Activated CD8-positive, alpha-beta memory T cell treated with anti-CD3 and anti-CD28 coated beads for 48 hours (primary cell): Measurements from ENCODE around the gene BTBD16.

Experiments used
- DNase-seq, 3 experiments: peaks; one replicate each; pipeline ENCODE4 v3.0.0-alpha.2; 2020; ENCODE audit warnings: low read depth in 2 of 3, low spot score in 2 of 3

The BTBD16 gene

GRCh38 chr10:122363311-122363710, 92.2 kb downstream of the BTBD16 start:
- no peak for DNase-seq

- no peak for DNase-seq
Observed at GRCh38 chr10:122363722-122364463, 92.8 kb downstream of the BTBD16 start.

GRCh38 chr10:122368502-122369254, 97.6 kb downstream of the BTBD16 start:
- no peak for DNase-seq

GRCh38 chr10:122373108-122373507, 102.0 kb downstream of the BTBD16 start:
- DNase-seq = no peak

GRCh38 chr10:122373721-122374120, 102.6 kb downstream of the BTBD16 start:
- DNase-seq = no peak

GRCh38 chr10:122374237-122374858, 103.3 kb downstream of the BTBD16 start, which contains the start of gene PLEKHA1:
TSS of gene PLEKHA1 (plus strand) at chr10:122374708. CDS start at chr10:122393201, 18,493 bp downstream.
- DNase-seq = peak; percentile 82 to 89 (median 85)

DNA sequence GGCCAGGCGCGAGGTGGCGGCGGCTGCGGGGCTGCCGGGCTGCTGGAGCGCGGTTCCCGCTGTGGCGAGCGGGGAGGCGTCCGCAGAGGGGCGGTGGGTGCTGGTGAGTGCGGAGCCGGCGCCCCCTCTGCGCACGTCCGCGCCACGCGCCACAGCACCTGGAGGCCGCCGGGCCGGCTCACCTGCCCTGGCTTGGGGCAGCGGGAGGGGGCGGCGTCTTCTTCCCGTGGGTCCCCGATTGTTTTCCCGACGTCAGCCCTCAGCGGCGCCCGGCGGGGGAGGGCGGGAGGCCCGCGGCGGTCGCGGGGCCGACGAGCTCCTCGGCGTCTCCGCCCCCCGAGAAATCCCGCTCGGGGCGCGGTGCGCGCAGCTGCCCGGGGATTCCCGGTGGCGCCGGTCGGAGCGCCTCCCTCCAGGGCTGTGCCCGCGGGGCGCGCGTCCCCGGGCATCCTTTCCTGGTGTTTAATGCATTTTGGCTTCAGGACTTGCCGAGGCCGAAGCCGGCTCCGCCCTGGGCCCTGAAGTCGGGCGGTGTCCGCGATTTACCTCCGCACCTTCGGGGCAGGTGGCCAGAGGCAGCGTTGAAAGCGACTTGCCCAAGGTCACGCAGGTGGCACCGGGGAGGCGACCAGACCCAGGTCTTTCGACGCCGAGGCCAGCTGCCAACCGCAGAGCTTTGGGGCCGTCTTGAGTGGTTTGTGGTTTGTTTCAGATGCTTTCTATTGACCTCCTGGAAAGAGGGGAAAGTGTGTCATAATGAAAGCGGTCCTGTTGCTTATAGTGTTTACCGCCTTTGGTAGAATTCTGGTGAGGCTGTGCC, 104.0 kb downstream of the BTBD16 start:
- DNase-seq = peak; percentile 48 to 75 (median 69)

DNA sequence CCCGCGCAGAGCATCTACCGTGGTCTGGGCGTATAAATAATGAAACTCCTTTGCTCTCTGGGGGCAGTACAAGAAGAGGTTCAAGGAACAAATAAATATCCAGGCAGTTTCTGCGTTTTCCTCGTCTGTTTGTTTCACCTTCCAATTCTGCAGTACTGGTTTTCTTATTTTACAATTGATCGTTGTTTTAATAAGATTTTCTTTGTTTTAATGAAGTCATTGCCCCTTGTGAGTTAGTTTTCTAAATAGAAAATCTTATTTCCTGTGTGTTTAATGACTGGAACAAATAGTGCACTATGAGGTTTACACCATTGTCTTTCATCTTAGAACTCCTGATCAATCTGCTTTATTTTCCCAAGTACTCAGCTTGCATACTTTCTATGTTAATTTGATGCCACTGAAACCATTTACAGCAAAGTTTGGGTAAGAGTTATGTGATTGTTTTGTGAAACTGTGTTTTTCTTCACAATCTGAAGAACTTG, 104.6 kb downstream of the BTBD16 start:
- no peak for DNase-seq

DNA sequence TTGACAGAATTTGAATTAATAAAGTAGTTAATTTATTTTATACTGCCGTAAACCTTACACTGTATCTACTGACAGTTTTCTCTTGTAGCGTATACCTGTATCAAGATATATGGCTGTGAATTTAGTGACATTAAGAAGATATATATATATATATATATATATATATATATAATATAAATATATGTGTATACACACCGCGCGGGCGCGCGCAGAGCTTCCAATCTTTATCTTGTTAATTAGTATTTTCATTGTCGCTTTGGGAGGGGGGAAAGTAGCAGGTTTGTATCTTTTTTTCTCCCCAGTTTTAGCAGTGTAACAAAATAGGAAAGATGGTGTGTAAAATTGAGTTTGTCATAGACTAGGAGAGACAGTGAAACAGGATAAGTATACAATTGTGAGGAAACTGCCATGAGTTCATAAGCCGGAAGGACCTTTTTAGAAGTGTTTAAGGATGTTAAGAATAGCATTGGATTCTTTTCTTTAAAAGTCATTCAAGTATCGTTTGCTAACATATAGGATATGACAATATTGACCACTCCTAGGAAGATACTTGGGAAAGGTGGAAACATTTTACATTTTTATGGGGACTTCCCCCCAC, 105.4 kb downstream of the BTBD16 start:
- DNase-seq = no peak

DNA sequence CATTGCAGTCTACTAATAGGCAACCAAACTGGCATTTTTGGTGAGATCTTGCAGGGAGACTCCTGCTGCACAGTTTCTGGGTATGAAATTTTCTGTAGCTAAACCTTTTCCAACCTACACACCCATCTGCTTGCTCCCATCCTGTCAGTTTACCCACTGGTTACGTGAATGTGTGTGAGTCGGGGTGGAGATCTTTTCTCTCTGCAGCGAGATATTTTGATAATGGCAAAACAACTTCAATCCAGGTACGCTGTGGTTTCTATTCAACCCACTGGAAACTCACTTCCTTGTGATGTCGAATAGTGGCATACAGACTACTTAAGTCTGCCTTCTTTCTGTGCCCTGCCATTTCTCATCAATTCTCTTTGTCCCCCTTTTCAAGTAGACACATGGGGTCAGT, 107.9 kb downstream of the BTBD16 start:
- DNase-seq = no peak

DNA sequence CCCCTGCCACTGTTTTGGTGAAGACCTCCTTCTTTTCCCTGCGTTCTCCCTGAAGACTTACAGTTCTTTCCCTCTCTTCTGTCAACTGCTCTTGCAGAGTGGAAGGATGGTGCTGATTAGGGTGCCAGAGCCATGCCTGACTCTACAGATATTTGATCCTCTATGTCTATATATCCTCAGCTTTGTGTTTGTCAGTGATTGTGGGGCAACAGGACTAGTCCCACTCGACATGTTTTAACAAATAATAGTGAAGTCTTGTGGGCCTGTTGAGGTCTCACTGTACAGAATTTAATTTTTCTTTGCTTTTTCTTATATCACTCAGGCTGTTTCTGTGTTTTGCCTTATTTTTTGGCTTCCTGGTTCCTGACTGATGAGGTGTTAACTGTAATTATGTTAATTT, 108.4 kb downstream of the BTBD16 start:
- DNase-seq = no peak

DNA sequence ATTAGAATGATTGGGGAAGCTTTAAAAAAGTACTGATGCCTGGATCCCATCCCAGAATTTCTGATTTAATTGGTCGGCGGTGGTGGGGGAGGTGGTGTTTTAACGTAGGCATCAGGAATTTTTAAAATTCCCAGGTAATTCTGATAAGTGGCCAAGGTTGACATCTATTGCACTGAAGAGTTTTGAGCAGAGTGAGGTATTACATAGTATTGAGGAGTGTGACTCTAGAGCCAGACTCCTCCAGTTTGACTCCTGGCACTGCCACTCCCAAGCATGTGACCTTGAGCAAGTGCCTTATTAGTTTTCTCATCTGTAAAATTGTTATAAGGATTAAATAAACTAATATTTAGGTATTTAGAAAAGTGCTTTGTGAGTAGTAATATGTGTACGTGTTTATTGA, 109.6 kb downstream of the BTBD16 start:
- DNase-seq = no peak

GRCh38 chr10:122381680-122382079, 110.6 kb downstream of the BTBD16 start:
- DNase-seq = no peak

DNA sequence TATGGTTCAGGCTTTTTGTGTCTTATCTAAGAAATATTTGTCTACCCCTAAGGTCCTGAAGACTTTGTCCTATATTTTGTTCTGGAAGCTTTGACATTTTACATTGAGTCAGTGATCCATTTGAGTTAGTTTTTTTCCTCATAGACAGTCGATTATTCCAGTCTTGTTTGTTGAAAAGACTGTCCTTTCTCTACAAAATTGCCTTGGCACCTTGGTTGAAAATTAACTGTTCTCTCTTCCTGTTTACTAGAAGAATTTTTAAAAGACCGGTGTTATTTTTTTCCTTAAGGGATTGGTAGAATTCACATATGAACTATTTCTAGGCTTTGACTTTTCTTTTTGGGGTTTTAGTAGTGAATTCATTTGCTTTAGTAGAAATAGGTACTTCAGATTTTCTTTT, 115.4 kb downstream of the BTBD16 start:
- DNase-seq = no peak

DNA sequence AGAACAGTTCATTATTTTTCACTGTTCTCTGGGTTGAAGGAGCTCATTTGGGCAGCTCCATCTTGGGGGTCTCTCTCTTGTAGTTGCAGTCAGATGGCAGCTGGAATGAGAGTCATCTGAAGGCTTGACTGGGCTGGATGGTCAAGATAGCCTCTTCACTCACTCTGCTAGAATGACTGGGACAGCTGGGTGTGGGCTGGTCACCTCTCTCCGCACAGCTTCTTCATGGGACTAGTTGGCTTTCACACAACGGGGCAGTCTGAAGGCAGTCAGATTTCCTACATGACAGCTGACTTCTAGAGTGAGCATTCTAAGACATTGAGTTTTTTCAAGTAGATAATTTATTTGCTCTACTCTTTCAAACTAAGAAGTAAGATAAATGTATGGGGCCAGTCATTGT, 116.5 kb downstream of the BTBD16 start:
- DNase-seq = no peak
